Coronary artery (tissue), 2 donors: ENCODE results near the gene PARD3.

Experiments used
- DNase-seq: peaks from one replicate; pipeline ENCODE4 v3.0.0-alpha.2; 2017; ENCODE audit warnings: low spot score
- H3K27ac ChIP-seq, 2 donors: fragments of 200-600 bp; sonication (generic); one replicate each; pipeline ENCODE4 v1.5.1; 2016 to 2019
- H3K4me3 ChIP-seq: fragments of 200-600 bp; sonication (generic); 2 replicates; pipeline ENCODE4 v1.5.1; 2016; ENCODE audit warnings: mild to moderate bottlenecking, moderate library complexity
- TF ChIP-seq, protein P1 (sequence below): fragments of 200-600 bp; sonication (generic); IDR thresholded peaks from one replicate; pipeline ENCODE4 v1.5.1; 2019; ENCODE audit warnings: antibody characterized with exemption

The PARD3 gene

DNA sequence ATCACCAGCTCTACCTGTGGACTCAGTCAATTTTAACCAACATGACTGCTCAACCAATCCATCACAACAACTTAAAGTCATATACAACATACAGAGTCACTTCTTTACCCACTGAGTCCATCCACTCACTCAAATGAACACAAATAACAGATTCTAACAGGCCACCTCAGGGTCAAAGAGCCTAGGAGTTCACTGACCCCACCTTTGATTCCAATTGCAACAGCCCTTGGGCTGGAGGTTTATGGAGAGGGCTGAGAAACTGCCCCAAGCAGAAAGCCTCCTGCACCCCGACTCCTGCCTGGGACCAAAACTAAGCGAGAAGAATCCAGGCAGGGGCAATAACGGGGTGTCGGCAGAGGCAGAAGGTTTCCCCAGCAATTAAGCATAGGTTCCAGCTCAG lies 263.8 kb downstream of the PARD3 start:
- H3K4me3 ChIP-seq: no peak overlapping the region
- no peak overlapping the region for H3K27ac ChIP-seq
- no peak for DNase-seq
- TF ChIP-seq, protein P1, sequence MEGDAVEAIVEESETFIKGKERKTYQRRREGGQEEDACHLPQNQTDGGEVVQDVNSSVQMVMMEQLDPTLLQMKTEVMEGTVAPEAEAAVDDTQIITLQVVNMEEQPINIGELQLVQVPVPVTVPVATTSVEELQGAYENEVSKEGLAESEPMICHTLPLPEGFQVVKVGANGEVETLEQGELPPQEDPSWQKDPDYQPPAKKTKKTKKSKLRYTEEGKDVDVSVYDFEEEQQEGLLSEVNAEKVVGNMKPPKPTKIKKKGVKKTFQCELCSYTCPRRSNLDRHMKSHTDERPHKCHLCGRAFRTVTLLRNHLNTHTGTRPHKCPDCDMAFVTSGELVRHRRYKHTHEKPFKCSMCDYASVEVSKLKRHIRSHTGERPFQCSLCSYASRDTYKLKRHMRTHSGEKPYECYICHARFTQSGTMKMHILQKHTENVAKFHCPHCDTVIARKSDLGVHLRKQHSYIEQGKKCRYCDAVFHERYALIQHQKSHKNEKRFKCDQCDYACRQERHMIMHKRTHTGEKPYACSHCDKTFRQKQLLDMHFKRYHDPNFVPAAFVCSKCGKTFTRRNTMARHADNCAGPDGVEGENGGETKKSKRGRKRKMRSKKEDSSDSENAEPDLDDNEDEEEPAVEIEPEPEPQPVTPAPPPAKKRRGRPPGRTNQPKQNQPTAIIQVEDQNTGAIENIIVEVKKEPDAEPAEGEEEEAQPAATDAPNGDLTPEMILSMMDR: no peak

GRCh38 chr10:34549953-34550352 lies 265.1 kb downstream of the PARD3 start:
- DNase-seq: no peak
- Histone ChIP-seq H3K27ac (no peak overlapping the region), H3K4me3 (no peak overlapping the region)
- TF ChIP-seq, protein P1: no peak

- Histone ChIP-seq H3K27ac (no peak overlapping the region), H3K4me3 (no peak overlapping the region)
- TF ChIP-seq, protein P1: no peak
- no peak for DNase-seq
Measured at GRCh38 chr10:34549001-34549400, 266.1 kb downstream of the PARD3 start.

GRCh38 chr10:34548466-34548865 lies 266.6 kb downstream of the PARD3 start:
- H3K27ac ChIP-seq: no peak overlapping the region
- DNase-seq: no peak
- H3K4me3 ChIP-seq: no peak overlapping the region
- TF ChIP-seq, protein P1: no peak

- H3K4me3 ChIP-seq: no peak overlapping the region
Measured at GRCh38 chr10:34547695-34548094, 267.4 kb downstream of the PARD3 start.

DNA sequence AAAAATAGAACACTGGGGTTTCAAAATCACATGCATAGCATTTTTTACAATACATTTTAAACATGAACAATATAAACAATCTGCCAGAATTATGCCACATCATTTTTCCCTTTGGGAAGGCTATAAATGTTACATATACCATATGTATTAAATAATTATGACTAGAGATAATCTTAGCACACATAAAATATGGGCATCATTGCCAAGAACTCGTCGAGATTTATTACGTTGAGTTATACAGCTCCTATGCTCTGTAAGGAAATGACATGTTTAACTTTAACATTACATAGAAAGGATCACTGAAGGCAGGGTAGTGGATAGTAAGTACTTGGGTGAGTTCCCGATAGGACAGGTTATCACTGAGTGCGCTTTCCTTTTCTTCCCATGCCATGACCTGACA lies 267.8 kb downstream of the PARD3 start:
- no peak for DNase-seq
- no peak overlapping the region for H3K4me3 ChIP-seq
- no peak overlapping the region for H3K27ac ChIP-seq
- TF ChIP-seq, protein P1: no peak

More at GRCh38 chr10:34547695-34548094, 267.4 kb downstream of the PARD3 start:
- no peak for DNase-seq
- TF ChIP-seq, protein P1: no peak
- H3K27ac ChIP-seq: no peak overlapping the region

DNA sequence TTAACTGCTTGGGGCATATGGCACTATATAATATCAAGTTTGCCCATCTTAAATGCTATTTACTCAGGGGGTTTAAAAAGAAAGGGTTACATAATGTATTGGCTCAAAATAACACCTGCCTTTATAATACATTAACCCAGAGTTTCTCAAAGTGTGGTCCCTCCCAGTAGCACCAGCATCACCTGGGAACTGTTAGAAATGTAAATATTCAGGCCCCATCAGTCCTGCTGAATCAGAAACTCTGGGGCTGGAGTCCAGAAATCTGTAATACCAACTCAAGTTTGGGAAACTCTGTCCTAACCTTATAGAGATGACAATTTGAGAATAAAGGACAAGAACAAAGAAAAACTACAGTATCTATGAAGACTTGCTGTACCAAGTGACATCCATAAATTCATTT lies 270.7 kb downstream of the PARD3 start:
- H3K27ac ChIP-seq: no peak overlapping the region
- TF ChIP-seq, protein P1: no peak
- no peak overlapping the region for H3K4me3 ChIP-seq
- DNase-seq: no peak
